Transverse colon (tissue), 4 donors: Measurements from ENCODE around the gene SAMD8.
"Not testable (repeated sequence)": the region's sequence is repeated elsewhere in the genome, so short reads cannot be mapped to it uniquely, and the experiment has no call there.

Experiments
- CTCF ChIP-seq, 5 experiments: fragments of 200-600 bp in 3 of 5; fragments of 450-650 bp in 2 of 5; sonication (generic) in 3 of 5; IDR thresholded peaks; 1 replicate in 2 of 5; 2 replicates in 3 of 5; pipeline ENCODE4 v1.5.1; 2016 to 2017; ENCODE audit warnings: antibody characterized with exemption in 5 of 5, inconsistent platforms in 3 of 5, mild to moderate bottlenecking in 2 of 5, moderate library complexity in 1 of 5
- POLR2A ChIP-seq: fragments of 450-650 bp; IDR thresholded peaks from one replicate; pipeline ENCODE4 v1.6.1; 2016; ENCODE audit warnings: antibody characterized with exemption, mild to moderate bottlenecking, moderate library complexity
- POLR2AphosphoS5 ChIP-seq, 3 donors: sonication (generic); formaldehyde crosslinking; IDR thresholded peaks; one replicate each; pipeline ENCODE4 v1.6.1; 2016; ENCODE audit warnings: antibody characterized with exemption in 3 of 3

- TF ChIP-seq CTCF (IDR thresholded peaks at IDR 0.05); POLR2A; POLR2AphosphoS5 (IDR thresholded peaks at IDR 0.05): not testable (repeated sequence)
Measured at GRCh38 chr10:75203046-75203620, 91.7 kb downstream of the SAMD8 start.
